Prostate gland (tissue), 2 donors: ENCODE measurements around the gene C10orf67.

Source experiments
- CTCF ChIP-seq, 4 experiments: fragments of 200-600 bp in 2 of 4; fragments of 450-650 bp in 2 of 4; sonication (generic) in 2 of 4; IDR thresholded peaks; 1 replicate in 3 of 4; 2 replicates in 1 of 4; pipeline ENCODE4 v1.5.1; 2016 to 2019; ENCODE audit warnings: antibody characterized with exemption in 4 of 4, mild to moderate bottlenecking in 2 of 4, moderate library complexity in 2 of 4
- POLR2AphosphoS5 ChIP-seq: sonication (generic); formaldehyde crosslinking; IDR thresholded peaks from one replicate; pipeline ENCODE4 v1.6.1; 2017; ENCODE audit warnings: antibody characterized with exemption

- no peak for TF ChIP-seq CTCF (IDR thresholded peaks at IDR 0.05)
- no peak for TF ChIP-seq POLR2AphosphoS5
Observed at GRCh38 chr10:23338155-23338828, 6.3 kb downstream of the C10orf67 start.
